ENCODE data around the gene C5orf34.
A peak's percentile ranks its signal among the peaks of the same experiment; 100 is the strongest.
"Not testable (repeated sequence)": the region's sequence is repeated elsewhere in the genome, so short reads cannot be mapped to it uniquely, and the experiment has no call there.

Gene C5orf34

GRCh38 chr5:43515678-43516048 lies 715 bp upstream of the C5orf34 start:
- no peak for DNase-seq (ENCODE audit: low spot score)

GRCh38 chr5:43514471-43514815 lies 505 bp downstream of the C5orf34 start:
- no peak for DNase-seq (ENCODE audit: low spot score)

- DNase-seq (ENCODE audit: low spot score), result no peak
Observed at GRCh38 chr5:43514025-43514424, 923 bp downstream of the C5orf34 start.

- not testable (repeated sequence) for DNase-seq (ENCODE audit: low spot score)
Observed at GRCh38 chr5:43511062-43511461, 3.9 kb downstream of the C5orf34 start.

GRCh38 chr5:43498581-43498980 lies 16.4 kb downstream of the C5orf34 start:
- no peak for DNase-seq (ENCODE audit: low spot score)

GRCh38 chr5:43497311-43498104 lies 17.4 kb downstream of the C5orf34 start:
- no peak for DNase-seq (ENCODE audit: low spot score)

- DNase-seq (ENCODE audit: low spot score), result no peak
Observed at GRCh38 chr5:43491326-43491725, 23.6 kb downstream of the C5orf34 start.

GRCh38 chr5:43486353-43486752 lies 28.6 kb downstream of the C5orf34 start:
- DNase-seq (ENCODE audit: low spot score), result no peak

GRCh38 chr5:43485406-43485805 lies 29.5 kb downstream of the C5orf34 start:
- DNase-seq (ENCODE audit: low spot score), result peak; percentile 11

- peak; percentile 88 for DNase-seq (ENCODE audit: low spot score)
Observed at GRCh38 chr5:43484106-43484849, 30.7 kb downstream of the C5orf34 start.

GRCh38 chr5:43483298-43484105 lies 31.4 kb downstream of the C5orf34 start, which contains the start of gene TMEM267:
TSS of gene TMEM267 (minus strand) at chr5:43483865. CDS start at chr5:43453969, 29,896 bp downstream.
- DNase-seq (ENCODE audit: low spot score), result peak; percentile 91

- no peak for DNase-seq (ENCODE audit: low spot score)
Observed at GRCh38 chr5:43482490-43483297, 32.3 kb downstream of the C5orf34 start.

GRCh38 chr5:43469671-43470391 lies 45.1 kb downstream of the C5orf34 start:
- DNase-seq (ENCODE audit: low spot score), result no peak

GRCh38 chr5:43467100-43467499 lies 47.8 kb downstream of the C5orf34 start:
- DNase-seq (ENCODE audit: low spot score), result no peak

GRCh38 chr5:43465455-43465854 lies 49.5 kb downstream of the C5orf34 start:
- not testable (repeated sequence) for DNase-seq (ENCODE audit: low spot score)

- no peak for DNase-seq (ENCODE audit: low spot score)
Observed at GRCh38 chr5:43461066-43461465, 53.9 kb downstream of the C5orf34 start.

GRCh38 chr5:43456556-43456955 lies 58.4 kb downstream of the C5orf34 start:
- no peak for DNase-seq (ENCODE audit: low spot score)

GRCh38 chr5:43441575-43441974 lies 73.4 kb downstream of the C5orf34 start:
- DNase-seq (ENCODE audit: low spot score), result not testable (repeated sequence)

GRCh38 chr5:43437062-43437660 lies 77.8 kb downstream of the C5orf34 start:
- DNase-seq (ENCODE audit: low spot score), result no peak

Measured in activated CD4-positive, alpha-beta T cell treated with anti-CD3 and anti-CD28 coated beads, Interleukin-2, Interleukin-4, amounts not matched to agents 100 ng/mL and 50 ng/mL, durations not matched to agents 16 hours and 8 hours (primary cell).